Prostate gland (tissue), 2 donors: ENCODE results near the gene KLHL3.

ENCODE experiments used
- POLR2AphosphoS5 ChIP-seq: sonication (generic); formaldehyde crosslinking; IDR thresholded peaks from one replicate; pipeline ENCODE4 v1.6.1; 2017; ENCODE audit warnings: antibody characterized with exemption
- TF ChIP-seq, protein P1 (sequence below), 4 experiments: fragments of 200-600 bp in 2 of 4; fragments of 450-650 bp in 2 of 4; sonication (generic) in 2 of 4; IDR thresholded peaks; 1 replicate in 3 of 4; 2 replicates in 1 of 4; pipeline ENCODE4 v1.5.1; 2016 to 2019; ENCODE audit warnings: antibody characterized with exemption in 4 of 4, mild to moderate bottlenecking in 2 of 4, moderate library complexity in 2 of 4

GRCh38 chr5:137693307-137693950, 42.5 kb downstream of the KLHL3 start:
- TF ChIP-seq, protein P1, sequence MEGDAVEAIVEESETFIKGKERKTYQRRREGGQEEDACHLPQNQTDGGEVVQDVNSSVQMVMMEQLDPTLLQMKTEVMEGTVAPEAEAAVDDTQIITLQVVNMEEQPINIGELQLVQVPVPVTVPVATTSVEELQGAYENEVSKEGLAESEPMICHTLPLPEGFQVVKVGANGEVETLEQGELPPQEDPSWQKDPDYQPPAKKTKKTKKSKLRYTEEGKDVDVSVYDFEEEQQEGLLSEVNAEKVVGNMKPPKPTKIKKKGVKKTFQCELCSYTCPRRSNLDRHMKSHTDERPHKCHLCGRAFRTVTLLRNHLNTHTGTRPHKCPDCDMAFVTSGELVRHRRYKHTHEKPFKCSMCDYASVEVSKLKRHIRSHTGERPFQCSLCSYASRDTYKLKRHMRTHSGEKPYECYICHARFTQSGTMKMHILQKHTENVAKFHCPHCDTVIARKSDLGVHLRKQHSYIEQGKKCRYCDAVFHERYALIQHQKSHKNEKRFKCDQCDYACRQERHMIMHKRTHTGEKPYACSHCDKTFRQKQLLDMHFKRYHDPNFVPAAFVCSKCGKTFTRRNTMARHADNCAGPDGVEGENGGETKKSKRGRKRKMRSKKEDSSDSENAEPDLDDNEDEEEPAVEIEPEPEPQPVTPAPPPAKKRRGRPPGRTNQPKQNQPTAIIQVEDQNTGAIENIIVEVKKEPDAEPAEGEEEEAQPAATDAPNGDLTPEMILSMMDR (IDR thresholded peaks at IDR 0.05), result no peak
- no peak for TF ChIP-seq POLR2AphosphoS5
